GM10266 (cell line): ENCODE data around the gene GRK2.

Experiments
- DNase-seq: peaks from one replicate; pipeline ENCODE4 v3.0.0; 2012; ENCODE audit errors: extremely low spot score
- TF ChIP-seq, protein P1 (sequence below): IDR thresholded peaks from 2 replicates; pipeline ENCODE4 v1.5.1; 2012; ENCODE audit warnings: mild to moderate bottlenecking, low read depth; ENCODE audit not compliant: control insufficient read depth, insufficient read depth; ENCODE audit errors: missing control alignments

GRK2 gene

DNA sequence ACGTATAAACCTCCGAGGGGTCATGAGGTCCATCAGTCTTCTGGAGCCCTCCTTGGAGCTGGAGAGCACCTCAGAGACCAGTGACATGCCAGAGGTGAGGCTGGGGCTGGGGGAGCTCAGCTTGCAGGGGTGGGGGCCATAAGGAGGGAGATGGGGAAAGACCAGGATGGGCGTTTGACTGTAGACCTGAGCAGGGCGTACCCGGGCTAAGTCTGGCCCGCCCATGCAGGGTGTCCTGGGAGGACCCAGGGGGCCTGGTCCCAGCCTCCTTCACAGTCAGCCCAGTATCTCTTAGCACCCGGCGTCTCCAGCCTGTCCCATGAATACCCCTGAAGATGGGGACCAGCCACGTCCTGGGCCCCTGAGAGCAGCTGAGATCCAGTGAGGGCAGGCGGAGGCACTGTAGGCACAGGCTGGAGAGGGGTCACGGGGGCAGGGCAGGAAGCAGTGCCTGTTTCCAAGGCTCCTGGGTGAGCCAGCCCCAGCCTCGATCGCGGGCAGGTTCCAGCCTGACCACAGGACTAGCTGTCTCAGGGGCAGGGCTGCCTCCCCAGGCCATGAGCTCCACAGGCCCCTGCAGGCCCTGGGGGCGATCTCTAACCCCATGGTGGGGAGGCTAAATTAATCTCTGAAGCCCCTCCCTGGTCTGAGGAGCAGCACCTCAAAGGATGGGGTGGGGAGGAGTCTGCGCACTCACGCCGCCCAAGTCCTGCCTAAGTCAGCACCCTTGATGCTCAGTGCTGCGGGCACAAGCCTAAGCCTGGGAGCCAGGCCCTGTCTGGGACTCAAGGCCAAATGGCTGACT, 44.2 kb downstream of the GRK2 start:
- no peak for DNase-seq
- TF ChIP-seq, protein P1, sequence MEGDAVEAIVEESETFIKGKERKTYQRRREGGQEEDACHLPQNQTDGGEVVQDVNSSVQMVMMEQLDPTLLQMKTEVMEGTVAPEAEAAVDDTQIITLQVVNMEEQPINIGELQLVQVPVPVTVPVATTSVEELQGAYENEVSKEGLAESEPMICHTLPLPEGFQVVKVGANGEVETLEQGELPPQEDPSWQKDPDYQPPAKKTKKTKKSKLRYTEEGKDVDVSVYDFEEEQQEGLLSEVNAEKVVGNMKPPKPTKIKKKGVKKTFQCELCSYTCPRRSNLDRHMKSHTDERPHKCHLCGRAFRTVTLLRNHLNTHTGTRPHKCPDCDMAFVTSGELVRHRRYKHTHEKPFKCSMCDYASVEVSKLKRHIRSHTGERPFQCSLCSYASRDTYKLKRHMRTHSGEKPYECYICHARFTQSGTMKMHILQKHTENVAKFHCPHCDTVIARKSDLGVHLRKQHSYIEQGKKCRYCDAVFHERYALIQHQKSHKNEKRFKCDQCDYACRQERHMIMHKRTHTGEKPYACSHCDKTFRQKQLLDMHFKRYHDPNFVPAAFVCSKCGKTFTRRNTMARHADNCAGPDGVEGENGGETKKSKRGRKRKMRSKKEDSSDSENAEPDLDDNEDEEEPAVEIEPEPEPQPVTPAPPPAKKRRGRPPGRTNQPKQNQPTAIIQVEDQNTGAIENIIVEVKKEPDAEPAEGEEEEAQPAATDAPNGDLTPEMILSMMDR = no peak

GRCh38 chr11:67311051-67311555, 44.8 kb downstream of the GRK2 start:
- DNase-seq = no peak
- TF ChIP-seq, protein P1 = no peak

- TF ChIP-seq, protein P1 = no peak
- DNase-seq = no peak
Observed at GRCh38 chr11:67311556-67312082, 45.3 kb downstream of the GRK2 start.

DNA sequence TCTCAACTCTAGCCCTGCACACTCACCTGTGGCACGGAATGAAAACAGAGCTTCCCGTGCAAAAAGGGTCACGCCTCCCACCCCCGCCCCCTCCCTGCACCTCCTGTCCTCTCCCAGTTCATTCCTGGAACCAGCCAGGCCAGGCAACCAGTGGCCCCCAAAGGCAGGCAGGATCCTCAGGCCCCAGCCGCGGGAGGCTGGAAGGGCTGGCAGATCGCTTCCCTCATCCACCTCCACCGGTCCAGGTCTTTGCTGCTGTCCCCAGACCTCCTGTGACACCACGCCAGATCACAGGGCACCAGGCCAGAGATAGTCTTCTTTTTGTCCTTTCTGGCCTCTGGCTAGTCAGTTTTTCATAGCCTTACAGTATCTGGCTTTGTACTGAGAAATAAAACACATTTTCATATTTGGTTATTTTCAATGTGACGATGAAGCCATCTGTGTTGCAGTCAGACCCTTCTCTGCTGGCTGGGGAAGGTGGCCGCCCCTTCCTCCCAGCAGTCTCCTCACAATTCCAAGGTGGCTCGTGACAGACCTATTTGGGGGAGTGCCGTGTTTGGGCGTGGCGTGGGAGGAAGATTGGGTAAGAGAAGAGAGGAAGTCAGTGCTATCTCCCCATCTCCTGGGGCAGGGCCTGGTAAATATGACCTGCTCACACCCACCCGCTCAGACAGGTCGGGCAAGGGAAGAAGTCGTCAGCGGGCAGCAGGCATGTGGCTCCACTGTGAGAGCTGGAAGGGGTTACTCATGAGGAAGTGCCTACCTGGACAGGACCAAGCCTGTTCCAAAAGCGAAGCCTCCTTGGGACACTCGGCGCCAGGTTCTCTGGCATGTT, 46.1 kb downstream of the GRK2 start:
- DNase-seq = no peak
- TF ChIP-seq, protein P1 = no peak

DNA sequence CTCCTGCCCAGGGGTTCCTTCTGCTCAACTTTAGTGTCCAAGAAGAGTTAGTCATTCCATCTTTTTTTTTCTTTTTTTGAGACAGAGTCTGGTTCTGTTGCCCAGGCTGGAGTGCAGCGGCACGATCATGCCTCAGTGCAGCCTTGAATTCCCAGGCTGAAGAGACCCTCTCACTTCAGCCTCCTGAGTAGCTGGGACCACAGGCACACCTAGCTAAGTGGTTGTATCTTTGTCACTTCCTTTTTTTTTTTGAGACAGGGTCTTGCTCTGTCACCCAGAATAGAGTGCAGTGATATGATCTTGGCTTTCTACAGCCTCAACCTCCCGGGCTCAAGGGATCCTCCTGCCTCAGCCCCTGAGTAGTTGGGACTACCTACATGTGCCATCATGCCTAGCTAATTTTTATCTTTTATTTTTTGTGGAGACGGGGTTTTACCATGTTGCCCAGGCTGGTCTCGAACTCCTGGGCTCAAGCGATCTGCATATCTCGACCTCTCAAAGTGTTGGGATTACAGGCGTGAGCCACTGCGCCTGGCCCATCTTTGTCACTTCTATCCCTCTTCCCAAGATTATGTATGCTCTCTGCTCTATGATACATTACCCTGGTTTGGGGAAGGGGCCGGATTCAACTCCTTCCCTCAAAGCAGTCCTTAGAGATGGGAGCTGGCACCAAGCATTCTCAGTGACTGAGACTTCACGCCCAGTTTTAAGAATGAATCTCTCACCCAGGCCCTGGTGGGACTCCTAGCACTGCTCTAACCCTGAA, 47.0 kb downstream of the GRK2 start:
- no peak for DNase-seq
- TF ChIP-seq, protein P1 = no peak

- DNase-seq = no peak
- TF ChIP-seq, protein P1 = no peak
Observed at GRCh38 chr11:67314218-67314617, 47.9 kb downstream of the GRK2 start.
